Measurements from ENCODE around the gene METAP2. TPM values are rescaled to one million over a fixed set of nuclear protein-coding genes. Genes with fewer than 3 reads are reported as not detected.
"Not testable (repeated sequence)": the region's sequence is repeated elsewhere in the genome, so short reads cannot be mapped to it uniquely, and the experiment has no call there.

METAP2 gene
- 52.6 TPM for total RNA-seq

DNA sequence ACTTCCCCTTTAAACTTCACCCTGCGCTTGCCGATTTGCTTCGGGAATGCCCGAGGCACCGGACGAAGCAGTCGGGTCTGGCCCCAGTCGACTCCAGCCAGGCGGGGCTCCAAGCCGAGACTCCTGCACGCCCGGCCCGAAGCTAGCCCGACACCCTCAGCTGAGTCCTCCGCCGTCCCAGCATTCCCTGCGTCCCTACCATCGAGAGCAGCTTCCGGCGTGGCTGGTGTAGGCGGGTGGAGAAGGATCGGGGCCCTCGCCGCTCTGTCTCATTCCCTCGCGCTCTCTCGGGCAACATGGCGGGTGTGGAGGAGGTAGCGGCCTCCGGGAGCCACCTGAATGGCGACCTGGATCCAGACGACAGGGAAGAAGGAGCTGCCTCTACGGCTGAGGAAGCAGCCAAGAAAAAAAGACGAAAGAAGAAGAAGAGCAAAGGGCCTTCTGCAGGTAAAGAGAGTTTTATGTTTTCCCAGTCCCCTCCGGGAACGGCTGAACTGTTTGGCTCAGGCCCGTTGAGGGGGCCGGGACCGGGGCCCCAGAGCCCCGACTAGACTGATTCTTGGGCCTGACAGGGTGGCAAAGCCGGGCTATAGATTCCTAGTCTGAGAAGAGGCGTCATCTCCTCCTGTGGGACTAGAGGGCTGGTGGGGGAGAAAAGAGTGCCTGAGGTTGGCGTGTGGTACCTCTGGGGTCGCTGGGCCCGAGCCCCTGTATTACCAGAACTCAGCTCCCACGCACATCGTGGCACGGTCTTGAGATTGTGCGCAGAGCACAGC is at the start of gene METAP2:
Gene METAP2 (plus strand): TSS at position 269 of the 776 bp plus-strand sequence. CDS start 28 bp downstream, at position 297.
- Histone ChIP-seq H3K9me3 (ENCODE audit: low read depth, low read length) (no peaks in the 10 kb centered on the region), H3K4me3 (ENCODE audit: low read length) (peak within 1 kb of the TSS; percentile 97), H3K27me3 (ENCODE audit: insufficient read depth, low read length) (no peaks in the 10 kb centered on the region), H3K4me1 (ENCODE audit: insufficient read depth, low read length) (peaks cover 37% of the 10 kb centered on the region)

DNA sequence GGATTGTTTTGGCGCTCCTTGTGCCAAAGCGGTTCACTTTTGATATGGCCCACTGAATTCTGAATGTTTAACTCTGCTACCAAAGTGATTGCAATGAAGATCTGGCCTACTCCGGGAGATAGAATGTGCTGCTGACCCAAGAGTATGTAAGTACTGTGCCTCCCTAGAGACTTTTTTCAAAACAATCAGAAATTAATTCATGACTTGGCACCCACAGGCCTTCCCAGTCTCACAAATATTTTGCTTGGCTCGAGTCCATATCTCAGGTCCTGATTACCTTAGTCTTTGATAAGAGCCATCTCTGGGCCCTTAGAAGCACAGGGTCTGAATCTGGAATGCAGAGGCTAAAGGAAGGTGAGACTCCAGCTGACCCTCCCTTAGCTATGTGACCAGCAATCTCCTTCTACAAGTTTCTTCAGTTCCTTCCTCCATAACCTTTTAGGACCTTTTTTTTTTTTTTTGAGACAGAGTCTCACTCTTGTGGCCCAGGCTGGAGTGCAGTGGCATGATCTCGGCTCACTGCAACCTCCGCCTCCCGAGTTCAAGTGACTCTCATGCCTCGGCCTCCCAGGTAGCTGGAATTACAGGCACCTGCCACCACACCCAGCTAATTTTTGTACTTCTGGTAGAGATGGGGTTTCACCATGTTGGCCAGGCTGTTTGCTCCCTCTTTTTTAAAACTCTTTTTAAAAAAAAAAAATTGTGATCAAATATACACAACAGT is 49.5 kb upstream of the METAP2 start:
- H3K4me3 ChIP-seq (ENCODE audit: low read length) = no peak overlapping the region
- peaks cover 12% of the 10 kb centered on the region for H3K4me1 ChIP-seq (ENCODE audit: insufficient read depth, low read length)
- H3K27me3 ChIP-seq (ENCODE audit: insufficient read depth, low read length) = no peaks in the 10 kb centered on the region
- H3K9me3 ChIP-seq (ENCODE audit: low read depth, low read length) = no peaks in the 10 kb centered on the region

DNA sequence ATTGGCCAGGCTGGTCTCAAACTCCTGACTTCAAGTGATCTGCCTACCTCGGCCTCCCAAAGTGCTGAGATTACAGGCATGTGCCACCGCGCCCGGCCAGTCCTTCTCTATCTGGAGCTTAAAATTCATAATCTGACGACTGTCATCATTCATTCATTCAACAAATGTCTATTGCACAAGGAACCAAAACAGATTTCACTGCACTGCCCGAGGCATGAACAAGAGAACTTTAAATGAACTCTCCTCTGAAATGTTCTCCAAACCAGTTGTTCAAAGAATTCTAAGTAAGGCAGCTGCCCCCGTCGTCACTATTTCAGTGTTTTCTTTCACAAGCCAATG is 44.8 kb upstream of the METAP2 start:
- Histone ChIP-seq H3K9me3 (ENCODE audit: low read depth, low read length) (no peaks in the 10 kb centered on the region), H3K4me1 (ENCODE audit: insufficient read depth, low read length) (peaks cover 12% of the 10 kb centered on the region), H3K4me3 (ENCODE audit: low read length) (no peak overlapping the region), H3K27me3 (ENCODE audit: insufficient read depth, low read length) (no peaks in the 10 kb centered on the region)

DNA sequence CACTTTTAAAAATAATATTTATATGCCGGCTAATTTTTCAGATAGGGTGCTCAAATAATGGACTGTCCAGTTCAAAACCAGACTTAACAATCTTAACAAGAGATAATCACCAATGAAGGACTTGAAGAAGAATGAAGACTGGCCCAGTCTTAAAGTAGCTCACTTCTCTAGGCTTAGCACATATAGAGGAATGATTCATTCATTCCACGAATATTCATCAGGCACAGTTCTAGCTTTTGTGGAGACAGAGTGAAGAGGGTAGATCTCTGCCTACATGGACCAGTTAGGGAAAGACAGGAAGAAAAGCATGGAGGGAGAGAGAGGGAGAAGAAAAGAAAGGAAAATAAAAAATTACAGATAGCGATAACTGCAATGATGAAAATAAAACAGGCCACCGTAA is 42.8 kb upstream of the METAP2 start:
- no peak overlapping the region for H3K4me3 ChIP-seq (ENCODE audit: low read length)
- H3K4me1 ChIP-seq (ENCODE audit: insufficient read depth, low read length) = peaks cover 12% of the 10 kb centered on the region

DNA sequence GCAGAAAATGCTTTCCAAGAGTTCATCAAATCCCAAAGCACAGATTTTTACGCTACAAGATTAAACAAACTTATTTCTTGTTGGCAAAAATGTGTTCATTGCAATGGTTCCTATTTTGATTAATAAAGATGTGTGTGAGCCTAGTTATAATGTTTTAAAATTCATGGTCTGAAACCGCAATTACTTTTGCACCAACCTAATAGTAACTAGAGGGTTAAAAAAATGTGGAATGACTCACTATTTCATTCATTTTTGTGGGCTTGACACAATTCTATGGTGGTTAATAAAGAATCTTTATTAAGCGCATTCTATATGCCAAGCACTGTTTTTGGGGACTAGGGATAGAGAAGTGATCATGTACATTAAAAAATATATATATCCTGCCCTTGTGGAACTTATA is 38.6 kb upstream of the METAP2 start:
- Histone ChIP-seq H3K9me3 (ENCODE audit: low read depth, low read length) (no peaks in the 10 kb centered on the region), H3K4me3 (ENCODE audit: low read length) (no peak overlapping the region), H3K4me1 (ENCODE audit: insufficient read depth, low read length) (no peaks in the 10 kb centered on the region), H3K27me3 (ENCODE audit: insufficient read depth, low read length) (no peaks in the 10 kb centered on the region)

More for the DNA sequence above, 42.8 kb upstream of the METAP2 start:
- H3K27me3 ChIP-seq (ENCODE audit: insufficient read depth, low read length) = no peaks in the 10 kb centered on the region
- no peaks in the 10 kb centered on the region for H3K9me3 ChIP-seq (ENCODE audit: low read depth, low read length)

DNA sequence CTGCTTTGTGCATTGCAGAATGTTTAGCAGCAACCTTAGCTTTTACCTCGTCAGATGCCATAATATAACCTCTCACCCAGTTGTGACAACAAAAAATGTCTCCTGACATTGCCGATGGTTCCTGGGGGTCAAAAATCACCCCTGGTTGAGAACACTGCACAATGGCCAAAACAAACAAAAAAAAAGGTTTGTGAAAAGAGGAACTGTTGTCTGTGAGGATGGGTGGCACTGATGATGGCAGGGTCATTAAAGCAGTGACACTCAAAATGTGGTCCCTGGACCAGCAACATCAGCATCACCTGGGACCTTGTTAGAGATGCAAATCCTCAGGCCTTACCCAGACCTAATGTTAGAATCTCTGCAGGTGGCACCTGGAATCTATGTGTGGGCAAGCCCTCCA is 36.4 kb upstream of the METAP2 start:
- no peaks in the 10 kb centered on the region for H3K27me3 ChIP-seq (ENCODE audit: insufficient read depth, low read length)
- no peaks in the 10 kb centered on the region for H3K4me1 ChIP-seq (ENCODE audit: insufficient read depth, low read length)
- H3K4me3 ChIP-seq (ENCODE audit: low read length) = no peak overlapping the region
- H3K9me3 ChIP-seq (ENCODE audit: low read depth, low read length) = no peaks in the 10 kb centered on the region

DNA sequence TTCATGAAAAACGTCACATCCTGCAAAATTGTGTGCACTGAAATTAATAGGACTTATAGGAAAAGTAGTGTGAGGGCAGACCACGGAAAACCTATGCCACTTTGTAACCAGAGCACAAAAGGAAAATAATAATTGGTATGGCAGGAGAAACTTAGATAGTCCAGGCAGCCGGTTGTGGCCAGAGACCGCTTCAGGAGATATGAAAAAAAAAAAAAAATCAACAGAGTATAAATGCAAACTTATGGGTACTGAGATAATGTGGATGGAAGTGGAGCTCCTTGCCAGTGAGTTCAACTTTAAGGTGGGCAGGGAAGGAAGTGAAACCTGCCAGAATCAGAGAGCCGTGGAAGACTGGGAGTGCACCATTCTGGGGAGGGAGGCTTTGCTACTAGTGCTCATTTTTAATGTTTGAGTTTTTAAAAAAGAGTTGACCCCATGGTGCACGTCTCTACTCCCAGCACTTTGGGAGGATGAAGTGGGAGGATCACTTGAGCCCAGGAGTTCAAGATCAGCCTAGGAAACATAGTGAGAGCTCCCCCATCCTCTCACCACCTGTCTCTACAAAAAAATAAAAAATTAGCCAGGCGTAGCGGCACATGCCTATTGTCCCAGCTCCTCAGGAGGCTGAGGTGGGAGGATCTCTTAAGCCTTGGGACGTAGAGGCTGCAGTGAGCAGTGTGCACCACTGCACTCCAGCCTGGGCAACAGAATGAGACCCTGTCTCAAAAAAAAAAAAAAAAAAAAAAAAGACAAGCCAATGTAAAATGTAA is 34.3 kb upstream of the METAP2 start:
- no peak overlapping the region for H3K4me3 ChIP-seq (ENCODE audit: low read length)

DNA sequence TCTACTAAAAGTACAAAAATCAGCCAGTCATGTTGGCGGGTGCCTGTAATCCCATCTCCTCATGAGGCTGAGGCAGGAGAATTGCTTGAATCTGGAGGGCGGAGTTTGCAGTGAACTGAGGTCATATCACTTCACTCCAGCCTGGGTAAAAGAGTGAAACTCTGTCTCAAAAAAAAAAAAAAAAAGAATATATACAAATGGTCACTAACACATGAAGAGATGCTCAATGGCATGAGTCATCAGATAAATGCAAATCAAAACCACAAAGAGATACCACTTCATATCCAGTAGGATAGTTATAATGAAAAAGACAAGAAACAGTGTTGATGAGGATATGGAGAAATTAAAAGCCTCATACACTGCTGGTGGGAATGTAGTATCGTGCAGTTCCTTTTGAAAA is 33.6 kb upstream of the METAP2 start:
- Histone ChIP-seq H3K27me3 (ENCODE audit: insufficient read depth, low read length) (peaks cover 3% of the 10 kb centered on the region), H3K4me3 (ENCODE audit: low read length) (no peak overlapping the region), H3K4me1 (ENCODE audit: insufficient read depth, low read length) (no peaks in the 10 kb centered on the region), H3K9me3 (ENCODE audit: low read depth, low read length) (no peaks in the 10 kb centered on the region)

More for the DNA sequence above, 34.3 kb upstream of the METAP2 start:
- Histone ChIP-seq H3K9me3 (ENCODE audit: low read depth, low read length) (no peaks in the 10 kb centered on the region), H3K4me1 (ENCODE audit: insufficient read depth, low read length) (no peaks in the 10 kb centered on the region), H3K27me3 (ENCODE audit: insufficient read depth, low read length) (no peaks in the 10 kb centered on the region)

DNA sequence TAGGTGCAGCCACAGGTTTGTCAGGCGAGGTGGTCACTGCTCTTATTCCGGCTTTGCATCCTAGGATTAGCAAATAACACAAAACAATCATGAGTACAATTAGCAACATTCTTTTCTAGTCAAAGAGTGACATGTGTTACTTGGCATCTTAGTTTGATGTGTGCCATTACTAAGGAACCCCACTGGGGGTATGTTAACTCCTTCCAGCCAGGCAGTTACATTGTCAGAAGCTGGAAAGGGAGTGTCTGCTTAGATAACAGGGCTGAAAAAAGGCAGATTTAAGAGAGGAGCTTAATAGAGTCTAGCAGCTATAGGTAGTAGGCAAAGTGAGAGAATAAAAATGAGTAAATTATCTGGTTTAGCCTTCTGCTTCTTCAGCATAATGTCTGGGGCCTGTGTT is 30.5 kb upstream of the METAP2 start:
- Histone ChIP-seq H3K4me3 (ENCODE audit: low read length) (no peak overlapping the region), H3K9me3 (ENCODE audit: low read depth, low read length) (no peaks in the 10 kb centered on the region), H3K4me1 (ENCODE audit: insufficient read depth, low read length) (no peaks in the 10 kb centered on the region), H3K27me3 (ENCODE audit: insufficient read depth, low read length) (peaks cover 33% of the 10 kb centered on the region)

DNA sequence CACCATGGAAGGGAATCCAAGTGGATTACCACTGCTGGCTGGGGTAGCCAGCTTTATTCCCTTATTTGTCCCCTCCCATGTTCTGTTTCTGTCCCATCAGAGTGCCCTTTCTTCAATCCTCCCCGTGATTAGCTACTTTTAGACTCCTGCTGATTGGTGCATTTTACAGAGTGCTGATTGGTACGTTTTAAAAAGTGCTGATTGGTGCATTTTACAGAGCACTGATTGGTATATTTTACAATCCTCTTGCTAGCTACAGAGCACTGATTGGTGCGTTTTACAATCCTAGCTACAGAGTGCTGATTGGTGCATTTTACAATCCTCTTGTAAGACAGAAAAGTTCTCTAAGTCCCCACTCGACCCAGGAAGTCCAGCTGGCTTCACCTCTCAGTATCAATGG is 28.9 kb upstream of the METAP2 start:
- peaks cover 33% of the 10 kb centered on the region for H3K27me3 ChIP-seq (ENCODE audit: insufficient read depth, low read length)
- not testable (repeated sequence) for H3K4me3 ChIP-seq (ENCODE audit: low read length); H3K9me3 ChIP-seq (ENCODE audit: low read depth, low read length); H3K4me1 ChIP-seq (ENCODE audit: insufficient read depth, low read length)

DNA sequence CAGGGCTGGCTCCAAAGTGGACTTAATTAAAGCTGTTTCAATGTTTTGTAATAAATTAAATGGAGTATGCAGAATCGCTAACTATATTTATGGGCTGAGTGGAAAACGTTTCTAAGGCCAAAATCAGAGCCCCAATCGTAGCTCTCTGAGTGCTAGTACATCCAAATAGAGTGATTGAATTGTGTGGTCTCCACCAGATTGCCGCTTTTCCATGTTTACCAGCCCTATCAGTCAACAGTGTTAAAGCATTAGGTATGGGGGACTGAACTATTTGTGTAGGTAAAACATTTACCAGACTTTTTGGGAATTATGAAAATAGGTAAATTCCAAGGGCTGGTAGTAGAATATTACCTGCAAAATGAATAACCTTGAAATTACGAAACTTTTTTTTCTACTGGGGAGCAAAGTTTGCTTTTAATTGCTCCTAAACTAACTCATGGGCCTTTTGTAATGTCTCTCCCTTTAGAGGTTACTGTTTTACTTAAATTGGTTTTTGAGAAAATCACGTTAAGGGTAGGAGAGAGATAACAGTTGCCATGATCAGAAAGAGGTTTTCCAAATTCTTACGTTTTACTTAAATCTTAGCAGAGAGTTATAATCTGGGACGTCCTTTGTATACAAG is 28.0 kb upstream of the METAP2 start:
- H3K27me3 ChIP-seq (ENCODE audit: insufficient read depth, low read length) = peaks cover 33% of the 10 kb centered on the region
- no peaks in the 10 kb centered on the region for H3K4me1 ChIP-seq (ENCODE audit: insufficient read depth, low read length)
- no peaks in the 10 kb centered on the region for H3K9me3 ChIP-seq (ENCODE audit: low read depth, low read length)
- H3K4me3 ChIP-seq (ENCODE audit: low read length) = no peak overlapping the region

DNA sequence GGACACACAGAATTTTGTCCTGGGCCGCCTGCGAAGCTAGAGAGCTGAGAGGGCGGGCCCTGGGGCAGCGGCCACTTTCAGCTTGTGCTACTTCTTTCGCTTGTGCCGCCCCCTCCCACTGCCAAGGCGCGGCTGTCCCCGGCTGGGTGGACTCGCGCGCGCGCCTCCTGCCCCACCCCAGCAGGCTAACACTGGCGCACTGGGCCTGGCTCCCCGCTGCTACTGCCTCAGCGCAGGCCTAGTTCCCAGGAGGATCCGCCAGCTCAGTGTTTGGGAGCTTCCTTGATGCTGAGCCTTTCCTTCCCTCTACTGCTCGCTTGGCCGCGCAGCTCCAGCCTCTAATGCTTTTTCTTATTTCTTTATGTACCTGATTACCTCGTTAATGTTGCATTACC is 27.4 kb upstream of the METAP2 start:
- H3K4me3 ChIP-seq (ENCODE audit: low read length) = no peak overlapping the region
- H3K27me3 ChIP-seq (ENCODE audit: insufficient read depth, low read length) = peaks cover 33% of the 10 kb centered on the region
- no peaks in the 10 kb centered on the region for H3K4me1 ChIP-seq (ENCODE audit: insufficient read depth, low read length)
- H3K9me3 ChIP-seq (ENCODE audit: low read depth, low read length) = no peaks in the 10 kb centered on the region

DNA sequence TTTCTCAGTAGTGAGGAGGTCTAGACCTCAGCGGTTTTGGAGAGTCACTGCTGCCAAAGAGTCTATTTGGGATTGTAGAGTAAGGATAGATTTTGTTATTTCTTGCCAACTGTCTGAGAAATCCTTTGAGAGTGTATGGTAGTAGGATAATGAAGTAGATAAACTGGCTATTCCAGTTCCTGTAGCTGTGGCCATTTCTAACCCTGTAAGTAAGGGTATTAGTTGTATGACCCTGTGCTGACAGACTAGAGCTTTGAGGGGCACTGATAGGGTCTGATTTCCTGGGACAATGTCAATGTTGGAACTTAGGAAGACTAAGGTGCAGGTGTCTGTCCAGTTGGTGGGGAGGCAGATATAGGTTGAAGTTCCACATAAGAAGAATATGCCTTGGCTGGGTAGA is 24.3 kb upstream of the METAP2 start:
- peaks cover 33% of the 10 kb centered on the region for H3K27me3 ChIP-seq (ENCODE audit: insufficient read depth, low read length)
- not testable (repeated sequence) for H3K4me1 ChIP-seq (ENCODE audit: insufficient read depth, low read length); H3K4me3 ChIP-seq (ENCODE audit: low read length); H3K9me3 ChIP-seq (ENCODE audit: low read depth, low read length)

DNA sequence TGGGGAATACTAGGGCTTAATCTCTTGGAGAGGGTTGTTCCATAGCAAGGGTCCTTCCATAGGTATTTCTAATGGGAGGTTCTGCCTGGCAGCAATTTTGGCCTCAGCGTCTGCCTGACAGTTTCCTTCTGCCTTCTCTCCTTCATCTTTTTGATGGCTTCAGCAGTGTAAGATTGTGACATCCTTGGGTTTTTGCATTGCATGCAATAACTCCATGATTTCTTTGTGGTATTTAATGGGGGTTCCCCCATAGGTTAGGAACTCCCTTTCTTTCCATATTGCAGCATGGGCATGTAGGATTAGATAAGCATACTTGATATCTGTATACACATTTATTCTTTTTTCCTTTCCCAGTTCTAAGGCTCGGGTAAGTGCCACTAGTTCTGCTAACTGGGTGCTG is 21.5 kb upstream of the METAP2 start:
- not testable (repeated sequence) for H3K4me3 ChIP-seq (ENCODE audit: low read length); H3K9me3 ChIP-seq (ENCODE audit: low read depth, low read length); H3K27me3 ChIP-seq (ENCODE audit: insufficient read depth, low read length); H3K4me1 ChIP-seq (ENCODE audit: insufficient read depth, low read length)

DNA sequence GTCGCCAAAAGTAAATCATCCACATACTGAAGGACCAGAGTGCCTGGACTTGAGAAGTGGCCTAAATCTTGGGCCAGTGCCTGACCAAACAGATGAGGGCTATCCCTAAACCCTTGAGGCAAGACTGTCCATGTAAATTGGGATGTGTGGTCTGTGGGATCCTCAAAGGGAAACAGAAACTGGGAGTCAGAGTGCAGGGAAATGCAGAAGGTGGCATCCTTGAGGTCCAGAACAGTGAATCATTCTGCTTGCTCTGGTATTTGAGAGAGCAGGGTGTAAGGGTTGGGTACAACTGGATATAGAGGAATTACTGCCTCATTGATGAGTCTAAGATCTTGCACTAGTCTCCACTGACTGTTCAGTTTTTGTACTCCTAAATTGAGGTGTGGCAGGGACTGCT is 20.1 kb upstream of the METAP2 start:
- H3K27me3 ChIP-seq (ENCODE audit: insufficient read depth, low read length); H3K4me3 ChIP-seq (ENCODE audit: low read length); H3K9me3 ChIP-seq (ENCODE audit: low read depth, low read length); H3K4me1 ChIP-seq (ENCODE audit: insufficient read depth, low read length): not testable (repeated sequence)

All from mononuclear cell (primary cell).